ENCODE measurements around the gene LGALS9. TPM values are rescaled to one million over a fixed set of nuclear protein-coding genes. Genes with fewer than 3 reads are reported as not detected.

The LGALS9 gene
- total and polyA plus RNA-seq, 12 donors: 7.5 to 79.1 (median 17.5) TPM

DNA sequence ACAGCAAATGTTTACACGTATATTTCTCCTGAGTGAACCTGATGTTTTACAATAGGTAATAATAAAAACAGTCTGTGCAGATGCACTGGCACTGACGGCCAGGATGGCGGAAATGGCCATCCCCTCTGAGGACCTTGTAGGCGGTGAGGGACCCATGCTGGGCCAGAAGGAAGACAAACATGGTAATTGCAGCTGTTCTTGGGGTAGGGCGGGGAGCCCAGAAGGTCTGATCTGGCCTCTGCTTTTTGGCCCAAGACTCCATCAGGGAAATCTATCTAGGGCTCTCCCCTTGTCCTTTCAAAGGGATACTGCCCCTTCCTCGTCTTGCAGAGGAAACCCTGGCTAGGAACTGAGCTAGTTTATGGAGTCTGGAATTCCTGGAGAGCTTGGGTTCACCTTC lies 7.4 kb upstream of the LGALS9 start:
- WGBS, 2 donors: 77 to 84% methylated on average over 6 of the region's 6 CpGs
- Histone ChIP-seq H3K36me3 (peaks cover 0 to 86% (median 9%) of the 10 kb centered on the region in 9 donors), H3K4me3 (no peak overlapping the region), H3K4me1 (peaks cover 0 to 23% (median 0%) of the 10 kb centered on the region in 9 donors), H3K9me3 (no peaks in the 10 kb centered on the region), H3K27me3 (no peaks in the 10 kb centered on the region), H3K27ac (peak overlapping the region in 4 of 10 donors; percentile 4 to 37 (median 18))
- peak in 7 of 8 donors; percentile 41 to 80 (median 68) for ATAC-seq
- intact Hi-C loops (cut with DNase I): no loop called here
- TF ChIP-seq CTCF (IDR thresholded peaks at IDR 0.05): no peak
- DNase-seq: no peak

DNA sequence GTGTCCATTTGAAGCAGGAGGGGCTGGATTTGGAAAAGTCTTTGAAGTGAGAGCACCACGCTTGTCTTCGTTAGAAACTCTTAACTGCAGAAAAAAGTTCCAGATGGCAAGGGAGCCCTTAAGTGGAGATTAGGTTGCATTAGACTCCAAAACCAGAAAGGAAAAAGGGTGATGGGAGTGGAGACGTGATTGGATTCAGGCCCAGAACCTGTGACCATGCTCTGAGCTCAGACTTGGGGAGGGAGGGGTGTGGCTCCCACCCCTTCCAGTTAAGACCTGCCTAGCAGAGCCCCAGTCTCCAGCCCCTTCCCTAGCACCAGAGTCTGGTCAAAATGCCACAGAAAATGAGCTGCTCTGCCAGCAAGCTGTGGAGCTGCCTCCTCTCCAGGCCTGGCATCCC lies 6.4 kb upstream of the LGALS9 start:
- Histone ChIP-seq H3K4me3 (no peak overlapping the region), H3K9me3 (no peaks in the 10 kb centered on the region), H3K4me1 (peaks cover 0 to 23% (median 0%) of the 10 kb centered on the region in 9 donors), H3K36me3 (peaks cover 0 to 77% (median 6%) of the 10 kb centered on the region in 9 donors), H3K27me3 (no peaks in the 10 kb centered on the region), H3K27ac (peak overlapping the region in 3 of 10 donors; percentile 4 to 37 (median 9))
- DNase-seq: no peak
- ATAC-seq: peak in 1 of 8 donors; percentile 26
- intact Hi-C loops (cut with DNase I): no loop called here
- TF ChIP-seq CTCF (IDR thresholded peaks at IDR 0.05): no peak
- WGBS, 2 donors: 76 to 85% methylated on average over 3 of the region's 3 CpGs

DNA sequence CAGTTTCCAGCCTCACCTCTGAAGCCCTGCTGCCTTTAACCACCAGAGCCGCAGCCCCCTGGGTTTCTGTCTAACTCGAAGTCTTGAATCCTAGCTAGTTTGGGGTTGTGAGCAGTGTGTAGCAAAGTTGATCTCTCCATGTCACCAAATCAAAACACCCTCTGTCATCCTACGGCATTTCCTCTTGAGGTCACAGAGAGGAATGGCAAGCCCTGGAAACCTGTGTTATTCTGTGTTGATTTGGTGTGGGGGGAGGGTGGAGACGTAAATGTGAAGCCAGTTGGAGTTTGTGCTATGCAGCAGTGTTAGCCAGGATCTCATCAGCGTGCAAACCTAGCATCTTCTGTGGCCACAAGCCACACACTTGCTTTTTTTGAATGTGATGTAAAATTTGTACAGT lies 5.1 kb upstream of the LGALS9 start:
- peaks cover 0 to 64% (median 0%) of the 10 kb centered on the region in 9 donors for H3K36me3 ChIP-seq
- WGBS, 2 donors: 90 to 92% methylated on average over 5 of the region's 5 CpGs
- no peaks in the 10 kb centered on the region for H3K9me3 ChIP-seq
- no peak overlapping the region for H3K27ac ChIP-seq
- peaks cover 0 to 29% (median 5%) of the 10 kb centered on the region in 9 donors for H3K4me1 ChIP-seq
- no peak overlapping the region for H3K4me3 ChIP-seq
- TF ChIP-seq CTCF (IDR thresholded peaks at IDR 0.05): no peak
- DNase-seq: no peak
- H3K27me3 ChIP-seq: no peaks in the 10 kb centered on the region
- ATAC-seq: no peak
- intact Hi-C loops (cut with DNase I): no loop called here

DNA sequence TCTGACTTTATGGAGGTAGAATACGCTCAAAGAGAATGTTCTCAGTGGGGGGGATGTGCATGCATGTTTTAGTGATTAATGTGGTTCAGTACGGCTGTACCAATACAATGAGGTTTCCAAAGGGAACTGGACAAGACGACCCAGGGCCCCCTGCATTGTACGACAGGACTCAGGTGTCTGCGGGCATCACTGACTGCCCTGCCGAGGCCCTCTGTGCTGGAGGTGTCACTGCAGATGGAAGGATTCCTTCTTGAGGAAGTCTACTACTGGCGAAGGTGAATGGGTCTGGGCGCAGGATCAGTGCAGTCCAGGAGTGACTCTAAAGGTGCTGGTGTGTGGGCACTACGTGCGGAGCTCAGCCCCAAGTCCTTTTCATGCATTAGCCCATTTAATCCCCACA lies 3.5 kb upstream of the LGALS9 start:
- no peak for TF ChIP-seq CTCF (IDR thresholded peaks at IDR 0.05)
- intact Hi-C loops (cut with DNase I): no loop called here
- H3K27ac ChIP-seq: no peak overlapping the region
- no peaks in the 10 kb centered on the region for H3K9me3 ChIP-seq
- DNase-seq (no peak), ATAC-seq (no peak)
- WGBS, 2 donors: 92% methylated on average over 10 of the region's 10 CpGs
- H3K4me1 ChIP-seq: peaks cover 4 to 39% (median 11%) of the 10 kb centered on the region in 9 donors
- H3K27me3 ChIP-seq: no peaks in the 10 kb centered on the region
- no peak overlapping the region for H3K4me3 ChIP-seq
- H3K36me3 ChIP-seq: peaks cover 0 to 48% (median 0%) of the 10 kb centered on the region in 9 donors

All from heart right ventricle (tissue), 16 donors.